HG02840 (cell line): ENCODE measurements around the gene LYSMD2.
"Not testable (repeated sequence)": the region's sequence is repeated elsewhere in the genome, so short reads cannot be mapped to it uniquely, and the experiment has no call there.

ENCODE experiments used
- ATAC-seq: cut with Tn5 transposase; IDR thresholded peaks from one replicate; pipeline ENCODE4 v1.9.1; 2021; ENCODE audit warnings: mild to moderate bottlenecking, moderate library complexity, moderate number of reproducible peaks; ENCODE audit not compliant: unreplicated experiment, low FRiP score

Gene LYSMD2, protein sequence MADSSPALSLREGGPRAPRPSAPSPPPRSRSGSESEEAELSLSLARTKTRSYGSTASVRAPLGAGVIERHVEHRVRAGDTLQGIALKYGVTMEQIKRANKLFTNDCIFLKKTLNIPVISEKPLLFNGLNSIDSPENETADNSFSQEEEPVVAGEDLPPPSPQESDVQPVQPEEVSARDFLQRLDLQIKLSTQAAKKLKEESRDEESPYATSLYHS

GRCh38 chr15:51737522-51738305, at the start of gene LYSMD2:
TSS of gene LYSMD2 (minus strand) at chr15:51737655. CDS start at chr15:51737622, 33 bp downstream.
- peak; percentile 40 for ATAC-seq

DNA sequence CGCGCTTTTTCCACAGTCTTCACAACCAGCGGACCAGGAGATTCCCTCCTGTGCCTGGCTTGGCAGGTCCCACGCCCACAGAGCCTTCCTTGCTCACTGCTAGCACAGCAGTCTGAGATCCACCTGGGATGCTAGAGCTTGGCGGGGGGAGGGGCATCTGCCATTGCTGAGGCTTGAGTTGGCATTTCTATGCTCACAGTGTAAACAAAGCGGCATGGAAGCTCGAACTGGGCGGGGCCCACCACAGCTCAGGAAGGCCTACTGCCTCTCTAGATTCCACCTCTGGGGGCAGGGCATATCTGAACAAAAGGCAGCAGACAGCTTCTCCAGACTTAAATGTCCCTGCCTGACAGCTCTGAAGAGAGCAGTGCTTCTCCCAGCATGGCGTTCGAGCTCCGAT, 49.7 kb upstream of the LYSMD2 start:
- ATAC-seq, result not testable (repeated sequence)

DNA sequence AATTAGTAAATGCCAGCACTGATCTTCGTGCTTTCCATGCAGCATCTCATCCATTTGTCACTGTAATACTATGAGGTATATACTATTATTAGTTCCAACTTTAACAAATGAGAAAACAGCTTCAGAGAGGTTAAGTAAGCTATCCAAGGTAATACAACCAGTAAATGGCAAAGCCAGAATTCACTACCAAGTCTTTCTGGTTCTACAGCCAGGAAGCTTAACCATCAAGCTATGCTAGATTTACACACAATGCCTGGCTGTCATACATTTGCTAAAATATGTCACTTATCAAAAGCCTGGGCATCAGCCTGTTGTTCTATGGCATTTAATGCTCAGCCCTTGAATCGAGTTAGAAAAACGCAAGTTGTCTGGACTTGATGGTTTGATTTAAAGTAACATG, 46.5 kb upstream of the LYSMD2 start:
- ATAC-seq, result no peak

DNA sequence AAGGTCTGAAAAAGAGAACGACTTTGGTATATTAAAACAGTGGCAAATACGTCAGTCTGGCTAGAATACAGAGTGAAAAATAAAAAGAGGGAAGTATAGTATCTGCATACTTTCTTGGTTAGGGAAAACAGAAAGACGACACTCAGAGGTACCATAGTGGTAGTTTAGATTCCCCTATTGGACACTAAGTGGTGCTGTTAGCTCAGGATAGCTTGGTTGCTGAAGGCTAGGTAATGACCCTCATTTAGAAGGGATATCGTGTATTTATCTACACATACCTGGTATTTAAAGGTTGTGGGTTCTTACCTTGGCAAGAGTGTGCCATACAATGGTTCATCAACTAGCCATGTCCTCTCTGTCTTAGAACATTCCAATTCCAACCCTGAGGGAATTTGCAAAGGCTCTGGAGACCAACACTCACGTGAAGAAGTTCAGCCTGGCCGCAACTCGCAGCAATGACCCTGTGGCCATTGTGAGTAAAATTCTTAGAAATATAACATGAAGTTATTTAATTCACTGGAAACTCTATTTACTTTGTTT, 45.0 kb upstream of the LYSMD2 start:
- ATAC-seq, result no peak

DNA sequence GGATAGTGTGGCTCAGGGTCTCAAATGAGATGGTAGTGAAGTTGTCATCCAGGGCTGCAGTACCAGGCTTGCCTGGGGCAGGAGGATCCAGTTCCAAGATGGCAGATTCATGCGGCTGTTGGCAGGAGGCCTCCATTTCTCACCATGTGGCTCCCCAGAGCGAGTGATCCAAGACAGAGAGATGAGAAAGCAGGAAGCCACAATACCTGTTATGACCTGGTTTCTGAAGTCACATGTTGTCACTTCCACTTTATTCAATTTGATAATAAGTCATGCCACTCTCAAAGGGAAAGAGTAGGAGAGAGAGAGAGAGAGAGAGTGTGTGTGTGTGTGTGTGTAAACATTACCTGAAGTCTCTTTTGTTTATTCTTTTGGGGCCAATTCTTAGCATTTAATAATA, 44.1 kb upstream of the LYSMD2 start:
- no peak for ATAC-seq

DNA sequence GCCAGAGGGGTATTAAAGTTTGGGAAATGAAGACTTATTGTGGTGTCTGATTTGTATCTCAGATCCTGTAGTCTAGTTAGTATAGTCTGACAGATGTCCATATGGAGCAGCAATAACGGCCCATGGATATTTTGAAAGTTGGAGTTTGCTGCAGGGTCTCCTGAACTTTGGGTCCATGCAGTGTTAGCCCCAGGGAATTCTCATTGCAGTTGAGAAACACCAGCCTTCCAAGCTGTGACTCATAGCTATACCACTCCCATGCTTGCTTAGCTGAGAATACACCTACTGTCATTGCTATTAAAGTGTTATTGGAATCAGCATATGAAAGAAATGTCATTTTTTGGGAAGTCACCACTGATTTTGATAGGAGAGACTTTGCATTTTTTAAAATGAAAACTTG, 43.2 kb upstream of the LYSMD2 start:
- no peak for ATAC-seq

DNA sequence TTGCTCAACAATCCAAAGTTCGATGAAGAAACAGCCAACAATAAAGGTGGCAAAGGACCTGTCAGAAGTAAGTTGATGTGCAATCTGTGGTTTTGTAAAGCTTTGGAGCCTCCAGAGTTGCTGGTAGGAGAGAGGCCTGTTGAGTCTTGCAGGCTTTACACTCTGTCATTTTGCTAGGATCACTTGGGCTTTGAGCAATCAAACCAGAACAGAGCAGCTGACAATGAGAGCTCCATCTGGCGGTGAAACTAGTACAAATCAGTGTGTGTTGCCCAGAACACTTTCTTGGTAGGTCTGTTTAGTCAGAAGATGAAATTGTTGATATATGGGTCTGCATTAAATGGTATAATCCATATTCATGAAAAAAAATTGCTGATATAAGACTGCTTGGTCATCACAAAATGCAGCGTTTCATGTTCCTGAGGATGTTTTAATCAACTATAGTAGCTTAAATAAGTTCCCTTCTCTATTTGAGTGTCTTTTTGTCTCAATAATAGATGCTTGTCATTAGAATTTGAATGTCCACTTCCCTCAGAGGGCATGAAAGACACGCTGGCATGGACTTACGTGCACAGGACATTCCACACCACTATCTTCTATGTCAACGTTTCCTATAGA, 39.6 kb upstream of the LYSMD2 start:
- ATAC-seq, result no peak

DNA sequence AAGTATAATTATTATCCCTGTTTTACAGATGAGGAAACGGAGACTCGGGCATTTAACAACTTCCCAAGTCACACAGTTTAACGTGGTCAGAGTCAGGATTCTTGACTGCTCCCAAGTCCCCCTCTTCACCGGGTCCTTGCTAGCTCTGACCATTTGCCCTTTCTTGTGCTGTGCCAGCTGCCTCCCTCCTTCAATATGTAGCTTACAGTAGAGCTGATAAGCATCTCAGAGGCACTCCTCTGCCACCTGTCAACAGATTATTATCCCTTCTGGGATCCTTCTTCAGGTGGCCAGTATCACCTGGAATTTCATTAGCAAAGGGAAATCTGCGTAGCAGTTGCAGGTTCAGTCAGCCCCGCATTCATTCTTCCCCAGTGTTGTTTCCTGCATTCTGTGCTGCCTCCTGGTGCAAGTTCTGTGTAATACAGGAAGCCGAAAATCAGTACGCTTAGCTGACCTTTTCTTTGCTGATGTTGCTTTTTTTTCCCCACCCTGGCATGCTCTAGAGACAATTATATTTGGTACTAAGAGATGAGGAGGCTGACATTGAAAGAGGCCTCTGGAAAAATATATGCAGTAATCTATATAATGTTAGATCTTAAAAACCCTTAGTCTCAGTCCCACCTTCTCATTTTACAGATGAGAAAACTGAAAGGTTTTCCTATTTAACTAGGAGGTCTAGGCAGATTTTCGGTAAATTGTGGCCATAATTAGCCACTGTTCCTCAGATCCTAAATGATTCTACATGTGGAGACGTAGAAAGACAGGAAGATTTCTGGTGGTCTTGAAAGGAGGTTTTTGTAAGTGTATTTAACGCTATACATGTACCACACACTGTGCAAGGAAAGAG, 38.7 kb upstream of the LYSMD2 start:
- ATAC-seq, result peak; percentile 70

GRCh38 chr15:51774916-51775315, 37.5 kb upstream of the LYSMD2 start:
- ATAC-seq, result no peak

DNA sequence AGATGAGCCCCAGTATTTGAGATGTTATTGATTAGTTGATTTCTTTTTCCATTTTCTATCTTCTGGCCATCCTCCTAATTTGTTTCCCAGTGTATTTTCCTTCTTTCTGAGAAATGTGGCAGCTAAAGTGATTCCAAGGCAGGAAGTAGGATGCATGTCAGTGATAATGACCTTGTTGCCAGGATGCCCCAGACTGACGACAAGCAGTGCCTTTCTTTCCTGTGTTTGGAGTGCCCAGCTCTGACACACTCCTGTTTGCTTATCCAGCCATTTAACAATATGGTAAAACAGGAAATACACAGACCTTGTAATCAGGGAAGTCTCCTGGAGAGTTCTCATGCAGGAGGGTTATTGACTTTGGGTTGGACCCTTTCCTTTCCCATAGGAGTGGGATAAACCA, 34.3 kb upstream of the LYSMD2 start:
- ATAC-seq, result no peak

GRCh38 chr15:51770902-51771301, 33.4 kb upstream of the LYSMD2 start:
- ATAC-seq, result no peak

GRCh38 chr15:51768018-51768417, 30.6 kb upstream of the LYSMD2 start:
- no peak for ATAC-seq

- no peak for ATAC-seq
Observed at GRCh38 chr15:51766341-51766740, 28.9 kb upstream of the LYSMD2 start.

DNA sequence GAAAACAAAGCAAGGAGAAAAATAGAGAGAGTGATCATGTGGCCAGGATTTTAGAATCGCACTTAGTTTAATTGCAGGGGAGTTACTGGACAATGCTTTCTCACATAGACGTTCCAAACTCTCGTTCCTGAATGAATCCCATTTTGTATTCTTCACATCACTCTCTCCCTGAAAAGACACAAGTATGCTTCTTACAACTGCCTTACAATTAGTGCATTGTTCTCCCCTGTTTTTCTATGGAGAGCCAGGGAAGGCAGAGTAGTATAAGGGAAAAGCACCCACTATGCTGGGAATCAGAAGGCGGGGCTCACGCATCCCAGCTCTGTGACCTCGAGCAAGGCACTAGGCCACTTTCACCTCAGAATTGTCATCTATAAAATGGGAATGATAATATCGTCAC, 28.3 kb upstream of the LYSMD2 start:
- ATAC-seq, result no peak

GRCh38 chr15:51760805-51761204, 23.4 kb upstream of the LYSMD2 start:
- no peak for ATAC-seq

GRCh38 chr15:51759557-51760070, 22.2 kb upstream of the LYSMD2 start:
- no peak for ATAC-seq

DNA sequence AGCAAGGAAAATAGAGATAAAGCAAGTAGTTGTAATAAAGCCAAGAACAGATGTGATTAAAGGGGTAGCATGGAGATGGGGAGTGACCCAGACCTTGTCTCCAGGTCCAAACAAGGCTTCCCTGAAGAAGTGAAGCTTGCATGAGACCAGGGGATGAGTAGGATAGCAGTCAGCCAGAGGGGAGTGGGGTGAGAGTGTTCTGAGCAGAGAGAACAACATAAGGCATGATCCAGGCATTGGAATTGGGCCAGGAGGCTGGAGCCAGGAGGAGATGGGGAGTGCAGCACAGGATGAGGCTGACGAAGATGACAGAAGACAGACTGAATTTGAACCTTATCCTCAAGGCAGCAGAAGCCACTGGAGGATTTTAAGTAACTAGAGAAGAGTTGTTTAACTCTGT, 21.2 kb upstream of the LYSMD2 start:
- no peak for ATAC-seq

DNA sequence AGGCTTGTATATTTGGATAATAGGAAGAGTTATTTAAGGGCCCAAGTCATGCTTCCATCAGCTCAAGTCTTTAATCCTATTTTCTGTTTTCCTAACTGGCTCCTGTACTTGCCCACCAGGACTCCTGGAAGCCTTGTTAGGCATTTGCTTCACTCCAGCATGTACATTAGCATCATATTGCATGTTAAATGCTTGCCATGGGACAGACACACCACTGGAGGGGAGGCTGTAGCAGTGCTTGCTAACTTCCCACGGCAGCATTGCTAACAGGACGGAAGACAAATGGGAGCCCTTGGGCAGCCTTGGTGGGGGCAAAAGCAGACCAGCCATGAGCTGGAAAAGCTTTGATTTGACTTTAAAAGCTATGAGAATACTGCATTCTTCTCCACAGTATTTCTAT, 20.0 kb upstream of the LYSMD2 start:
- no peak for ATAC-seq

DNA sequence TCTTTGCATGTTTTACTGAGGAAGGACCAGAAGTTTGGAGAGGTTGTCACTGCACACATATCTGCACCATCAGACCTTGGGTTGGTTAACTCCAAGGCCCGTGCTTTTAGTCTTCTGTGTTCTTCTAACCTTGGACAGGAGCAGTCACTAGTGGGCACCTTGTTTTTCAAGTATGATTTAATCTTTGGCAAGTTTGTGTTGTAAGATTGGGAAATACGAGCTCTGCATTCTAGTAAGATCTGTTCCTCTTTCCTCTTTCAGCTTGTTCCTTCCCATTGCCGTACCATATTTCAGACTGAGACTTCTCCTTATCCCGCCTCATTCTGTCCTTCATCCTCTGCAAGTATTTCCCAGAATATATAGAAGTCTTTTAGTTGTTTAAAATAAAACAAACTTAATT, 19.0 kb upstream of the LYSMD2 start:
- no peak for ATAC-seq

GRCh38 chr15:51755790-51756189, 18.3 kb upstream of the LYSMD2 start:
- ATAC-seq, result no peak
